Smooth muscle cell (in vitro differentiated cells): ENCODE data around the gene GRIK2. TPM values are rescaled to one million over a fixed set of nuclear protein-coding genes. Genes with fewer than 3 reads are reported as not detected.

ENCODE experiments used
- DNase-seq: peaks from one replicate; lab custom pipeline; 2025; ENCODE audit not compliant: unreplicated experiment; lab: John Stamatoyannopoulos, UW
- H2AFZ ChIP-seq: fragments of 200-600 bp; sonication (generic); 2 replicates; pipeline ENCODE4 v1.6.0; 2016; ENCODE audit warnings: antibody characterized with exemption, low read depth, mild to moderate bottlenecking
- H3F3A ChIP-seq: fragments of 200-600 bp; sonication (generic); 2 replicates; pipeline ENCODE4 v1.6.0; 2017; ENCODE audit warnings: antibody characterized with exemption, low read depth
- H3K27ac ChIP-seq: fragments of 200-600 bp; sonication (generic); 2 replicates; pipeline ENCODE4 v1.5.1; 2016; ENCODE audit warnings: low read depth, mild to moderate bottlenecking
- H3K27me3 ChIP-seq: fragments of 200-600 bp; sonication (generic); 2 replicates; pipeline ENCODE4 v1.6.1; 2016; ENCODE audit warnings: low read depth, mild to moderate bottlenecking
- H3K36me3 ChIP-seq: fragments of 200-600 bp; sonication (generic); 2 replicates; pipeline ENCODE4 v1.5.1; 2016; ENCODE audit warnings: low read depth
- H3K4me1 ChIP-seq: fragments of 200-600 bp; sonication (generic); 2 replicates; pipeline ENCODE4 v1.5.1; 2016; ENCODE audit warnings: low read depth
- H3K4me2 ChIP-seq: fragments of 200-600 bp; sonication (generic); 2 replicates; pipeline ENCODE4 v1.6.0; 2016; ENCODE audit warnings: mild to moderate bottlenecking
- H3K4me3 ChIP-seq: fragments of 200-600 bp; sonication (generic); 2 replicates; pipeline ENCODE4 v1.5.1; 2016; ENCODE audit warnings: mild to moderate bottlenecking
- H3K79me2 ChIP-seq: fragments of 200-600 bp; sonication (generic); 2 replicates; pipeline ENCODE4 v1.6.0; 2016; ENCODE audit warnings: low read depth, mild to moderate bottlenecking
- H3K9ac ChIP-seq: fragments of 200-600 bp; sonication (generic); 2 replicates; pipeline ENCODE4 v1.6.0; 2016; ENCODE audit warnings: low read depth
- H3K9me3 ChIP-seq: fragments of 200-600 bp; sonication (generic); replicated peaks from 2 replicates; pipeline ENCODE4 v1.5.1; 2016; ENCODE audit warnings: low read depth
- H4K20me1 ChIP-seq: fragments of 200-600 bp; sonication (generic); 2 replicates; pipeline ENCODE4 v1.6.0; 2016; ENCODE audit warnings: low read depth
- WGBS: methylation state at CpG from one replicate; pipeline ENCODE4 v1.1.7; 2016; ENCODE audit warnings: low lambda C conversion rate; 5-methylcytosine and 5-hydroxymethylcytosine counted together
- polyA plus RNA-seq: library from polyadenylated mRNA; unstranded; fragments of >200 nt; fragmentation: Nextera tagmentation; extraction: Ambion mirVana; gene quantifications from 2 replicates; pipeline ENCODE4 v1.2.1, GENCODE V29; 2016
- total RNA-seq: library from RNA; depleted of rRNA; stranded (reverse); fragments of >200 nt; gene quantifications from 2 replicates; pipeline ENCODE4 v1.2.3, GENCODE V29; 2014
- TF ChIP-seq, protein P1 (sequence below): fragments of 200-600 bp; sonication (generic); IDR thresholded peaks from 2 replicates; pipeline ENCODE4 v1.5.1; 2017; ENCODE audit warnings: borderline replicate concordance, mild to moderate bottlenecking, antibody characterized with exemption; ENCODE audit not compliant: insufficient read depth, poor library complexity, severe bottlenecking

GRIK2 gene
- total and polyA plus RNA-seq, 2 experiments from 2014 or later, result 10.0 to 23.6 TPM

DNA sequence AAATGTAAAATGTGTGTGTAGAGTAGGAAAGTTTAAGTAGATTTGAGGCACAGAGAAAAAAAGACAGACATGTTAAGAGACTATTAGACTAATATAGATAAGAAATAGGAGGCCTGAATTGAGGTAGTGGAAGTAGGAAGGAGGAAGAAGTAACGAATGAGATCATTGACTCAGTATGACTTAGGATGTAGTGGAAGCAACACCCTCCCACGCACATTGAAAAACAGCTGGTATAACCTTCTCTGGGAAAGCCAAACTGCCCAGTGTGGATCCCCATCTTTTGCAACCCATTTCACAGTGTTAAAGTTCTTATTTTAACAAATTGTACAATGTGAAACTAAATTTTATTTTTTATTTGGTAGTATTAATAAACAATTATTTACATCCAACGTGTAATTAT lies 89.1 kb downstream of the GRIK2 start:
- no peaks in the 10 kb centered on the region for H4K20me1 ChIP-seq
- no peaks in the 10 kb centered on the region for H3K4me1 ChIP-seq
- no peak overlapping the region for H3K4me3 ChIP-seq
- no peak for DNase-seq
- H3K27ac ChIP-seq, result no peak overlapping the region
- no peaks in the 10 kb centered on the region for H3K27me3 ChIP-seq
- TF ChIP-seq, protein P1, sequence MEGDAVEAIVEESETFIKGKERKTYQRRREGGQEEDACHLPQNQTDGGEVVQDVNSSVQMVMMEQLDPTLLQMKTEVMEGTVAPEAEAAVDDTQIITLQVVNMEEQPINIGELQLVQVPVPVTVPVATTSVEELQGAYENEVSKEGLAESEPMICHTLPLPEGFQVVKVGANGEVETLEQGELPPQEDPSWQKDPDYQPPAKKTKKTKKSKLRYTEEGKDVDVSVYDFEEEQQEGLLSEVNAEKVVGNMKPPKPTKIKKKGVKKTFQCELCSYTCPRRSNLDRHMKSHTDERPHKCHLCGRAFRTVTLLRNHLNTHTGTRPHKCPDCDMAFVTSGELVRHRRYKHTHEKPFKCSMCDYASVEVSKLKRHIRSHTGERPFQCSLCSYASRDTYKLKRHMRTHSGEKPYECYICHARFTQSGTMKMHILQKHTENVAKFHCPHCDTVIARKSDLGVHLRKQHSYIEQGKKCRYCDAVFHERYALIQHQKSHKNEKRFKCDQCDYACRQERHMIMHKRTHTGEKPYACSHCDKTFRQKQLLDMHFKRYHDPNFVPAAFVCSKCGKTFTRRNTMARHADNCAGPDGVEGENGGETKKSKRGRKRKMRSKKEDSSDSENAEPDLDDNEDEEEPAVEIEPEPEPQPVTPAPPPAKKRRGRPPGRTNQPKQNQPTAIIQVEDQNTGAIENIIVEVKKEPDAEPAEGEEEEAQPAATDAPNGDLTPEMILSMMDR, result no peak
- no peaks in the 10 kb centered on the region for H3K9me3 ChIP-seq
- no peaks in the 10 kb centered on the region for H3F3A ChIP-seq
- no peak overlapping the region for H2AFZ ChIP-seq
- 83% methylated on average over 3 of the region's 3 CpGs for WGBS
- H3K4me2 ChIP-seq, result no peak overlapping the region
- no peaks in the 10 kb centered on the region for H3K36me3 ChIP-seq
- no peak overlapping the region for H3K9ac ChIP-seq
- no peaks in the 10 kb centered on the region for H3K79me2 ChIP-seq

DNA sequence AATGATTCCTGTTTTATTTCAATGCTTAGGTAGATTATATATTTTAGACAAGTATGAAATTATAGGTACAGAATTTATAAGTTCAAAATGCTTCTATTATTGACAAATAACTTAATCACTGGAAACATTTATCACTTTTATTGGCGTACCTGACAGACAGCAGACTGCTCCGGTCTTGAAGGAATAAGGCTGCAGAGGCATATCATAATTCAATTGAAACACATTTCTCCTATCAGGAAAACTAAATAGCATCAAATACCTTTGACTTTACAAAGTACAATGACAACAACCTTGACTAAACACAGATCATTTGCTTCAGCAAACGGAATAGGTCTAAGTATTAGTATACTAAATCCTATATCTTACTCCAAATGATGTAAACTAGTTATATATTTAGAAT lies 91.3 kb downstream of the GRIK2 start:
- DNase-seq, result no peak
- Histone ChIP-seq H3K36me3 (no peaks in the 10 kb centered on the region), H3K9ac (no peak overlapping the region), H4K20me1 (no peaks in the 10 kb centered on the region), H3K4me1 (no peaks in the 10 kb centered on the region), H3K4me2 (no peak overlapping the region), H3K27ac (no peak overlapping the region), H3K9me3 (no peaks in the 10 kb centered on the region), H3F3A (no peaks in the 10 kb centered on the region), H2AFZ (no peak overlapping the region), H3K4me3 (no peak overlapping the region), H3K27me3 (no peaks in the 10 kb centered on the region), H3K79me2 (no peaks in the 10 kb centered on the region)
- TF ChIP-seq, protein P1, result no peak
- WGBS, result 92% methylated on average over 3 of the region's 3 CpGs

DNA sequence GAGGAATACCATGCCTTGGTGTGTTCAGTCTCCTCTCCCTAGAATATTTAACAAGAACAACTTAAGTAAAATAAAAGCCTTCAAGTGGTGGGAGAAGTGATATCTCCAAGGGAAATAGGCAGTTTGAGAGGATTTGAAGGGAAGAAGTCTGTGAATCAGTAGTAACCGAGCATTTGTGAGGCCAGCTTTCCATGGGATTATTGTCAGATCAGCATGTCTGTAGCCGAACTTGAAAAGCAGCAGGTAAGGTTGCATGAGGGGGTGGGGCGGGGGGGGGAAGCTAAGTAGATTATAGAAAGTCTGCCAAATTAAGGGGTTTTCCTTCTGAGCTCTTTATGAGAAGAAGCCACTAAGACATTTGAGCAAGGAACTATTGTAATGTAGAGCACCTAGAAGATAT lies 92.6 kb downstream of the GRIK2 start:
- WGBS, result 35% methylated on average over 3 of the region's 3 CpGs
- no peaks in the 10 kb centered on the region for H3K4me1 ChIP-seq
- no peak overlapping the region for H3K27ac ChIP-seq
- no peaks in the 10 kb centered on the region for H3K27me3 ChIP-seq
- no peaks in the 10 kb centered on the region for H3K79me2 ChIP-seq
- H3K9ac ChIP-seq, result no peak overlapping the region
- H4K20me1 ChIP-seq, result no peaks in the 10 kb centered on the region
- H2AFZ ChIP-seq, result no peak overlapping the region
- no peak overlapping the region for H3K4me2 ChIP-seq
- no peaks in the 10 kb centered on the region for H3K9me3 ChIP-seq
- DNase-seq, result no peak
- TF ChIP-seq, protein P1, result no peak
- H3F3A ChIP-seq, result no peaks in the 10 kb centered on the region
- H3K36me3 ChIP-seq, result no peaks in the 10 kb centered on the region
- H3K4me3 ChIP-seq, result no peak overlapping the region

DNA sequence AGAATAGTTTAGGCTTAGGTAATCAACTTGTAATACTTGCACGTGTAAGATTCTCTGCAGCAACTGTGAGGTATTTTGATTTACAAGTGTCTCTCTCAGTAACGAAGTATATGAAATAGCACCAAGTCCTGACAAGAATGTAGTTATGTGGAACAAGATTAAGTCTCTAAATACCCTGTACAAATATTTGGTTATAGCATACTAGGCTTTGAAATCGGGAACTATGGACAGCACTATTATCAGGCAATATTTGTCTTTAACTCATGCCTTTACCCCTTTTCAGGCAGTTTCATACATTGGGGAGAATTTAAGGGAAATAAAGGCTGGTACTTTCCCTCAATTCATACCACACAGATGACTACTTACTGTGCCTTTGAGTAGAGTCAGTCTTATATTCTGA lies 93.2 kb downstream of the GRIK2 start:
- Histone ChIP-seq H3F3A (no peaks in the 10 kb centered on the region), H3K36me3 (no peaks in the 10 kb centered on the region), H3K79me2 (no peaks in the 10 kb centered on the region), H3K9ac (no peak overlapping the region), H3K4me3 (no peak overlapping the region), H3K27ac (no peak overlapping the region), H3K4me1 (no peaks in the 10 kb centered on the region), H3K9me3 (no peaks in the 10 kb centered on the region), H3K4me2 (no peak overlapping the region), H2AFZ (no peak overlapping the region), H3K27me3 (no peaks in the 10 kb centered on the region), H4K20me1 (no peaks in the 10 kb centered on the region)
- TF ChIP-seq, protein P1, result no peak
- no peak for DNase-seq
- 84% methylated on average over 3 of the region's 3 CpGs for WGBS
